ENCODE results near the gene PTPRM.

The PTPRM gene

GRCh38 chr18:7557973-7558372, 9.1 kb upstream of the PTPRM start:
- Histone ChIP-seq H3K36me3 (ENCODE audit: insufficient read depth, low read length) (no peaks in the 10 kb centered on the region), H3K4me1 (ENCODE audit: insufficient read depth, low read length) (peaks cover 6% of the 10 kb centered on the region), H3K9ac (ENCODE audit: low read depth, low read length) (no peak overlapping the region), H3K9me3 (ENCODE audit: control insufficient read depth, insufficient read depth, low read length) (no peaks in the 10 kb centered on the region)

DNA sequence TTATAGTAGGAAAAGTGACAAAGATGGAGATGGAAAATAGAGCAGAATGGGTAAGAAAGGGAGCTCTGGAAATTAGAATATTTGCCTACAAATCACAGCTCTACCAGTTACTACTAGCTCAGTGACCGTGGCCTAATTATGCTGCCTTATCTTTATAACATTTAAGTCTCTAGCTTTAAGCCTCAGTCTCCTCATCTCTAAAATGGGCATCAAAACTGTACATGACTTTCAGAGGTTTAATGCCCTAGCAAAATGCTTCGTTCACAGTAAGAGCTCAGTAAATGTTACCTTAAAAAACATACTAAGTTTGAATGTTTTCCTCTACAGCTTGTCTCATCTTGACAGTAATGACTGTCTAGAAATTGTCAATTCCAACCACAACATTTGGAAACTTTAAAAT, 8.3 kb upstream of the PTPRM start:
- Histone ChIP-seq H3K4me1 (ENCODE audit: insufficient read depth, low read length) (peaks cover 6% of the 10 kb centered on the region), H3K36me3 (ENCODE audit: insufficient read depth, low read length) (no peaks in the 10 kb centered on the region), H3K9me3 (ENCODE audit: control insufficient read depth, insufficient read depth, low read length) (no peaks in the 10 kb centered on the region), H3K9ac (ENCODE audit: low read depth, low read length) (no peak overlapping the region)

GRCh38 chr18:7559709-7560319, 7.3 kb upstream of the PTPRM start:
- Histone ChIP-seq H3K9ac (ENCODE audit: low read depth, low read length) (no peak overlapping the region), H3K9me3 (ENCODE audit: control insufficient read depth, insufficient read depth, low read length) (no peaks in the 10 kb centered on the region), H3K36me3 (ENCODE audit: insufficient read depth, low read length) (no peaks in the 10 kb centered on the region), H3K4me1 (ENCODE audit: insufficient read depth, low read length) (peaks cover 6% of the 10 kb centered on the region)

- Histone ChIP-seq H3K36me3 (ENCODE audit: insufficient read depth, low read length) (no peaks in the 10 kb centered on the region), H3K4me1 (ENCODE audit: insufficient read depth, low read length) (peaks cover 6% of the 10 kb centered on the region), H3K9me3 (ENCODE audit: control insufficient read depth, insufficient read depth, low read length) (no peaks in the 10 kb centered on the region), H3K9ac (ENCODE audit: low read depth, low read length) (no peak overlapping the region)
Observed at GRCh38 chr18:7561909-7562460, 5.1 kb upstream of the PTPRM start.

GRCh38 chr18:7562491-7562890, 4.6 kb upstream of the PTPRM start:
- Histone ChIP-seq H3K4me1 (ENCODE audit: insufficient read depth, low read length) (peaks cover 6% of the 10 kb centered on the region), H3K9ac (ENCODE audit: low read depth, low read length) (no peak overlapping the region), H3K36me3 (ENCODE audit: insufficient read depth, low read length) (no peaks in the 10 kb centered on the region), H3K9me3 (ENCODE audit: control insufficient read depth, insufficient read depth, low read length) (no peaks in the 10 kb centered on the region)

DNA sequence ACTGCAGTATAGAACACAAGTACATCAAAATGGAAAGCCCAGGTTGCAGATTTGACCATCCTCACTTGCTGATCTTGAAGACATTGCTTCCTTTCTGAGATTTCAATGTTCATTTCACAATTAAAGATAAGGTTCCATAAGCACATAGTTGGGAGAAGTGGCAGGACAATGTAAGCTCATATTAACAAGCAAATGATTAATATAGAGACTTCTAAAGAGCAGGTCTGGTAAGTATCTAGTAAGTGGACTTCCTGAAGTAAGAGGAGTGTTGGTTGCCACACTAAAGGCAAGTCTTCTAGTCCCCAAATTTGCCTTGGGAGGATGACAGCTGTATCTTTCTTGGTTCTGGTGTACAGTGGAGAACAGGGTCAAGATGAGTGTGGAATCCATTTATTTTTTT, 1.4 kb upstream of the PTPRM start:
- no peak overlapping the region for H3K9ac ChIP-seq (ENCODE audit: low read depth, low read length)
- no peaks in the 10 kb centered on the region for H3K36me3 ChIP-seq (ENCODE audit: insufficient read depth, low read length)

DNA sequence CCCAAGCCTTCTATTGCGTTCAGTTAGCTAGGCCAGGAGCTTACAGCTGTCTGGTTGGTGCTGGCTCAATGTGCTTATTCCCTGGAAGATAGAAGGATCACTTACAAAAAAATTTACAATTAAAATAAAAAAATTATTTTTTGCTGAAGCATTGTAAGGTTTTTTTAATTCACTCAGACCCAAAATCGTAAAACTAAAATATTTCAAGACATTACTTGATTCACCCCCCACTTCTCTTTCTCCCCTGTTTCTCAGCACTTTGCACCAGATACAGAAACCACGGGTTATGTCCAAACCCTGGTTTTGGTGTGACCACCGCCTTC, 911 bp upstream of the PTPRM start:
- Histone ChIP-seq H3K36me3 (ENCODE audit: insufficient read depth, low read length) (no peaks in the 10 kb centered on the region), H3K9me3 (ENCODE audit: control insufficient read depth, insufficient read depth, low read length) (0 out of 2 replicates have a peak, but pooled peaks cover 4% of the 10 kb centered on the region), H3K4me1 (ENCODE audit: insufficient read depth, low read length) (peaks cover 6% of the 10 kb centered on the region), H3K9ac (ENCODE audit: low read depth, low read length) (peak overlapping the region; percentile 89)

More for the DNA sequence above, 1.4 kb upstream of the PTPRM start:
- Histone ChIP-seq H3K9me3 (ENCODE audit: control insufficient read depth, insufficient read depth, low read length) (0 out of 2 replicates have a peak, but pooled peaks cover 4% of the 10 kb centered on the region), H3K4me1 (ENCODE audit: insufficient read depth, low read length) (peaks cover 6% of the 10 kb centered on the region)

DNA sequence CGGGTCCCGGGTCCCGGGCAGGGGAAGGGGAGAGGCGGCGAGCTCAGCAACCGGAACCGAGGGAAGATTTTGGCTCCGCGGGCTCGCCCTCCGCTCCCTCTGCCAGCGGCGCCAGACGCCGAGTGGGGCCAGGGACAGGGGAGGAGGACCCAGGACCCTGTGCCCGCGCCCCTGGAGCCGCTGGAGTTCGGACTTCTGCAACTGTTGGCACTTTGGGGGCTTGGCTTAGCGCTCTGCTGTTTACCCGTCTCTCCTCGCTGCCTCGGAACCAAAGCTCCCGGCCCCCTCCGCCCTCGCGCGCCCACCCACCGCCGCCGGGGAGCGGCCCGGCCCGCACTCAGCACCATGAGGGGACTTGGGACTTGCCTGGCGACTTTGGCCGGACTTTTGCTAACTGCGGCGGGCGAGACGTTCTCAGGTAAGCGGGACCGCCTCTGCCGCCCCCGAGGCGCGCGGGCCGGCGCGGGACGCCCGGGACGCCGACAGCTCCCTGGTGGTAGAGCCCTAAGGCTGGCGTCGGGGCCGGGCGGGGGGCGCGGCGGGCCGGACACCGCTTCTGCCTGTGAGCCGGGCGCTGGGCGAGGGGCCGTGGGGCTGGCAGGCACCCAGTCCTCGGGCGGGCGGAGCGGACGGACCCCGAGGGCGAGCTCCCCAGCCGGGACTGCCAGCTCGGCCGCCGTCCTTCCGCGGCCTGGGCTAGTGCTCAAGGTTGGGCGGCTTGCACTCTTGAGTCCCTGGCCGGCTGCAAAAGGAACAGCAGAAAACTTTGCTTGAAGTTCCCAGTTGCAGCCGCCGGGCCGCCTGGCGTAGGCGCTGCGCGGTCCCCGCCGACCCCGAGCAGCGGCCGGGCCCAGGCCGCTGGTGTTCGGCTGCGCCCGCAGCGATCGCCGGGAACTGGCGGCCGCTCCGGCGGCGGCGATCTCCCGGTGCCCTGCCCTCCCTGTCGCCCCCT, 634 bp downstream of the PTPRM start:
- Histone ChIP-seq H3K4me1 (ENCODE audit: insufficient read depth, low read length) (no peaks in the 10 kb centered on the region), H3K36me3 (ENCODE audit: insufficient read depth, low read length) (no peaks in the 10 kb centered on the region), H3K9me3 (ENCODE audit: control insufficient read depth, insufficient read depth, low read length) (0 out of 2 replicates have a peak, but pooled peaks cover 4% of the 10 kb centered on the region), H3K9ac (ENCODE audit: low read depth, low read length) (peak overlapping the region; percentile 89)

DNA sequence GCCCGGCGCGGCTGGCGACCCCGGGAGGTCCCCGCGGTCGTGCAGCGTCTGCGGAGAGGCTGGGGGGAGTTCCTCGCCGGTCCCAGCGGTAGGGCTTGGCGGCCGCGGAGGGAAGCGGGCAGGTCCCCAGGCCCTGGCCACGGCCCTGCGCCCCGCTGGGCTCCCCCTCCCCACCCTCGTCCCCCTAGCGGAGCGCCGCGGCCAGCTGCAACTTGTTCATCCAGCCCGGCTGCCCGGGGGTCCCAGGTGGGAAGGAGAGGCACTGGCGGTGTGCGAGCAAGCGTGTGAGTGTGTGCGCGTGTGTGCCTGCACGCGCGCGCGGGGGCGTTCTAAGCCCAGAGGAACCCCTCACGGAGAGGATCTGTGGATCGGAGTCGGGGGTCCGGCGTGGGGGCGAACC, 1.3 kb downstream of the PTPRM start:
- no peaks in the 10 kb centered on the region for H3K4me1 ChIP-seq (ENCODE audit: insufficient read depth, low read length)
- no peaks in the 10 kb centered on the region for H3K36me3 ChIP-seq (ENCODE audit: insufficient read depth, low read length)
- 0 out of 2 replicates have a peak, but pooled peaks cover 4% of the 10 kb centered on the region for H3K9me3 ChIP-seq (ENCODE audit: control insufficient read depth, insufficient read depth, low read length)
- peak overlapping the region; percentile 89 for H3K9ac ChIP-seq (ENCODE audit: low read depth, low read length)

- Histone ChIP-seq H3K36me3 (ENCODE audit: insufficient read depth, low read length) (no peaks in the 10 kb centered on the region), H3K9me3 (ENCODE audit: control insufficient read depth, insufficient read depth, low read length) (0 out of 2 replicates have a peak, but pooled peaks cover 4% of the 10 kb centered on the region), H3K9ac (ENCODE audit: low read depth, low read length) (no peak overlapping the region), H3K4me1 (ENCODE audit: insufficient read depth, low read length) (peaks cover 13% of the 10 kb centered on the region)
Observed at GRCh38 chr18:7571626-7572025, 4.5 kb downstream of the PTPRM start.

DNA sequence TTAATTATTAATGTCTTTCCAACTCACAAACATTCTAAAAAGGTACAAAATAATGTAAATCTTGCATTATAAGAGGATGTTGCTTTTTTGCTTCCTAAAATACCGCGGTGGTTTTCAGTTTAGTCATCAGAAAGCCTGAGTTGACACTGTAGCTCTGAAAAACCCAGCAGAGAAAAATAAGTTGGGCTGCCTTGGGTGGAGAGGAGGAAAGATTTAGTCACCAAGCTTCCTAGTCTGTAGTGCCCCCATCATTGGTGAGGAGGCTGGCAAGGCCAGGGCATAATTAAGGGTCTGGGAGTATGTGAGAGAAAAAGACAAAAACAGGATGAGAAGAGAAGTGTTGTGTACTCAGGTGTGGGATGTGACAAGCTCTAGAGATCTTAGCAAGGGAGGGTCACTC, 5.7 kb downstream of the PTPRM start:
- Histone ChIP-seq H3K36me3 (ENCODE audit: insufficient read depth, low read length) (no peaks in the 10 kb centered on the region), H3K9me3 (ENCODE audit: control insufficient read depth, insufficient read depth, low read length) (0 out of 2 replicates have a peak, but pooled peaks cover 4% of the 10 kb centered on the region), H3K9ac (ENCODE audit: low read depth, low read length) (no peak overlapping the region), H3K4me1 (ENCODE audit: insufficient read depth, low read length) (peaks cover 18% of the 10 kb centered on the region)

DNA sequence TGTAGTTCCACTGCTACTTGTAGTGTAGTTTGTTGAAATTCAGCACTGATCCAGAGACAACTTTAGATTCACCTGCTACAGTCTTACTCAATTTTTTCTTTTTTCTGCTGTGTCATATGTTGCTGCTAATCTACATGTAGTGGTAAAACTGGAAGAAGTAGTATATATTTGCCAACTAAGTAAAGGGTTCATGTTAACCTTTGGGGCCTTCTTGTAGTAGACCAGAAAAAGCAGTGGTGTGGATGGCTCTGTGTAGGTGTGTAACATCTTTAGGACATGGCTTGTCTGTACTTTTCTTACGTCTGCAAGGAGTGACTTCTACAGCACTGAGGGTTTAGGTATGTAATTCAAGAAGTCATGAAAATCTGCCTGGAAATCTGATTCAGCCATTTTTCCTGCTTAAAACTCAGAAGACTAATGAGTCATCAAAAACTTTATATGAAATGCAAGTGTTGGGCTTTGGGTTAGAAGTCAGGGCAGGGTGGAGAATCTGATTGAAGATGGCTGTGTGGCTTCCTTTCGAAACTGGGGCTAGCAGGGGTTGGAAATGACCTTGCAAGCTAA, 8.4 kb downstream of the PTPRM start:
- Histone ChIP-seq H3K9me3 (ENCODE audit: control insufficient read depth, insufficient read depth, low read length) (no peaks in the 10 kb centered on the region), H3K9ac (ENCODE audit: low read depth, low read length) (no peak overlapping the region), H3K36me3 (ENCODE audit: insufficient read depth, low read length) (no peaks in the 10 kb centered on the region), H3K4me1 (ENCODE audit: insufficient read depth, low read length) (peaks cover 28% of the 10 kb centered on the region)

- Histone ChIP-seq H3K4me1 (ENCODE audit: insufficient read depth, low read length) (peaks cover 28% of the 10 kb centered on the region), H3K9ac (ENCODE audit: low read depth, low read length) (no peak overlapping the region), H3K9me3 (ENCODE audit: control insufficient read depth, insufficient read depth, low read length) (no peaks in the 10 kb centered on the region), H3K36me3 (ENCODE audit: insufficient read depth, low read length) (no peaks in the 10 kb centered on the region)
Observed at GRCh38 chr18:7576077-7576476, 9.0 kb downstream of the PTPRM start.

GRCh38 chr18:7576685-7577084, 9.6 kb downstream of the PTPRM start:
- no peaks in the 10 kb centered on the region for H3K9me3 ChIP-seq (ENCODE audit: control insufficient read depth, insufficient read depth, low read length)
- H3K4me1 ChIP-seq (ENCODE audit: insufficient read depth, low read length) = peaks cover 28% of the 10 kb centered on the region
- H3K36me3 ChIP-seq (ENCODE audit: insufficient read depth, low read length) = no peaks in the 10 kb centered on the region
- no peak overlapping the region for H3K9ac ChIP-seq (ENCODE audit: low read depth, low read length)

Measured in ES-I3 (cell line).